H1 (cell line): ENCODE results near the gene ASB6. TPM values are rescaled to one million over a fixed set of nuclear protein-coding genes. Genes with fewer than 3 reads are reported as not detected.

Experiments
- CTCF ChIA-PET: fragments of 300-600 bp; sonication (Branson Sonifier 250); formaldehyde crosslinking; loops from one replicate; lab custom pipeline; 2021; ENCODE audit not compliant: partially characterized antibody; lab: Charles Lee
- POLR2A ChIA-PET: fragments of 300-600 bp; sonication (Branson Sonifier 250); formaldehyde crosslinking; loops from one replicate; lab custom pipeline; 2021; ENCODE audit warnings: inconsistent platforms; ENCODE audit not compliant: partially characterized antibody; lab: Charles Lee
- DNase-seq, 2 experiments: peaks; one replicate each; pipeline versions ENCODE4 v3.0.0 to v3.0.0-alpha.2; 2010 to 2022; ENCODE audit warnings: low spot score in 2 of 2, low read depth in 1 of 2, mixed read lengths in 1 of 2
- FAIRE-seq: peaks from 2 replicates; lab custom pipeline; 2011; peaks lifted over from hg19 to GRCh38; lab: Jason Lieb, UNC
- H2AFZ ChIP-seq: 2 replicates; pipeline ENCODE4 v1.8.1; 2012; ENCODE audit warnings: low read length, inconsistent platforms
- H2AK5ac ChIP-seq: 2 replicates; pipeline ENCODE4 v1.6.1; 2013; ENCODE audit warnings: low read depth, low read length
- H2BK120ac ChIP-seq: replicated peaks from 2 replicates; pipeline ENCODE3; 2013; ENCODE audit warnings: low read depth, low read length, inconsistent platforms
- H2BK12ac ChIP-seq: 2 replicates; pipeline ENCODE4 v1.6.1; 2013; ENCODE audit warnings: low read depth, low read length
- H2BK15ac ChIP-seq: 2 replicates; pipeline ENCODE4 v1.6.1; 2013; ENCODE audit warnings: low read length
- H2BK20ac ChIP-seq: 2 replicates; pipeline ENCODE4 v1.6.1; 2013; ENCODE audit warnings: low read length
- H2BK5ac ChIP-seq: 2 replicates; pipeline ENCODE4 v1.6.1; 2013; ENCODE audit warnings: low read depth, low read length
- H3K14ac ChIP-seq: 2 replicates; pipeline ENCODE4 v1.6.1; 2013; ENCODE audit warnings: inconsistent platforms; ENCODE audit not compliant: insufficient read length
- H3K18ac ChIP-seq: 2 replicates; pipeline ENCODE4 v1.6.1; 2013; ENCODE audit warnings: low read length; ENCODE audit errors: extremely low read depth
- H3K23ac ChIP-seq: 2 replicates; pipeline ENCODE4 v1.6.1; 2013; ENCODE audit warnings: inconsistent platforms; ENCODE audit not compliant: insufficient read length
- H3K23me2 ChIP-seq: 2 replicates; pipeline ENCODE4 v1.6.1; 2013; ENCODE audit warnings: low read depth, low read length
- H3K27ac ChIP-seq: 2 replicates; pipeline ENCODE4 v1.6.1; 2011; ENCODE audit warnings: low read depth, low read length, inconsistent platforms
- H3K27me3 ChIP-seq, 4 experiments: replicated peaks in 1 of 4; 1 replicate in 1 of 4; 2 replicates in 3 of 4; pipeline versions ENCODE4 v1.6.1 to v1.8.1; 2011 to 2013; ENCODE audit warnings: low read length in 3 of 4, mild to moderate bottlenecking in 3 of 4, inconsistent platforms in 2 of 4, mixed read lengths in 2 of 4, moderate library complexity in 1 of 4; ENCODE audit not compliant: control insufficient read depth in 3 of 4, insufficient read depth in 3 of 4; ENCODE audit errors: extremely low read depth in 1 of 4
- H3K36me3 ChIP-seq, 4 experiments: 2 replicates each; pipeline versions ENCODE4 v1.6.1 to v1.8.1; 2011 to 2013; ENCODE audit warnings: mild to moderate bottlenecking in 4 of 4, low read length in 3 of 4, moderate library complexity in 2 of 4, control low read depth in 1 of 4, inconsistent platforms in 1 of 4; ENCODE audit not compliant: insufficient read depth in 4 of 4, control insufficient read depth in 2 of 4
- H3K4ac ChIP-seq: replicated peaks from 2 replicates; pipeline ENCODE3; 2013; ENCODE audit warnings: low read length, low read depth, mixed read lengths, inconsistent platforms; ENCODE audit not compliant: insufficient read length
- H3K4me1 ChIP-seq, 4 experiments: replicated peaks in 1 of 4; 1 replicate in 1 of 4; 2 replicates in 3 of 4; pipeline versions ENCODE4 v1.6.1 to v1.8.1; 2011 to 2013; ENCODE audit warnings: low read length in 3 of 4, inconsistent platforms in 2 of 4, mixed read lengths in 1 of 4; ENCODE audit not compliant: insufficient read depth in 4 of 4, control insufficient read depth in 3 of 4
- H3K4me2 ChIP-seq, 2 experiments: 2 replicates each; pipeline versions ENCODE4 v1.6.1 to v1.8.1; 2011 to 2013; ENCODE audit warnings: low read depth in 2 of 2, low read length in 2 of 2, control low read depth in 1 of 2, inconsistent platforms in 1 of 2, mild to moderate bottlenecking in 1 of 2; ENCODE audit not compliant: insufficient read depth in 1 of 2
- H3K4me3 ChIP-seq, 4 experiments: fragments of 200-600, 300-600 bp in 1 of 4; sonication (generic), shearing (Covaris generic), sonication (Bioruptor Twin) in 1 of 4; 2 replicates each; pipeline versions ENCODE4 v1.5.1 to v1.8.1; 2011 to 2016; ENCODE audit warnings: low read length in 4 of 4, low read depth in 3 of 4, control low read depth in 2 of 4, inconsistent platforms in 2 of 4, mild to moderate bottlenecking in 2 of 4, mixed read lengths in 1 of 4, moderate library complexity in 1 of 4; ENCODE audit not compliant: insufficient read depth in 2 of 4; ENCODE audit errors: extremely low read depth in 1 of 4
- H3K56ac ChIP-seq: replicated peaks from 2 replicates; pipeline ENCODE3; 2013; ENCODE audit warnings: low read depth, mild to moderate bottlenecking, mixed read lengths, low read length, inconsistent platforms; ENCODE audit not compliant: insufficient read length
- H3K79me1 ChIP-seq: 2 replicates; pipeline ENCODE4 v1.6.1; 2013; ENCODE audit warnings: low read depth, low read length, control low read depth
- H3K79me2 ChIP-seq, 2 experiments: 2 replicates each; pipeline versions ENCODE4 v1.6.1 to v1.8.1; 2012 to 2013; ENCODE audit warnings: low read length in 2 of 2, mild to moderate bottlenecking in 2 of 2, inconsistent platforms in 1 of 2; ENCODE audit not compliant: insufficient read depth in 2 of 2, control insufficient read depth in 1 of 2
- H3K9ac ChIP-seq, 4 experiments: replicated peaks in 1 of 4; 1 replicate in 1 of 4; 2 replicates in 3 of 4; pipeline versions ENCODE4 v1.6.1 to v1.8.1; 2011 to 2013; ENCODE audit warnings: low read depth in 3 of 4, low read length in 3 of 4, control low read depth in 2 of 4, mild to moderate bottlenecking in 2 of 4, moderate library complexity in 2 of 4, inconsistent platforms in 1 of 4; ENCODE audit errors: extremely low read depth in 1 of 4
- H3K9me3 ChIP-seq, 2 experiments: 2 replicates each; pipeline versions ENCODE4 v1.6.1 to v1.8.1; 2012 to 2013; ENCODE audit warnings: mild to moderate bottlenecking in 2 of 2, moderate library complexity in 2 of 2, control low read depth in 1 of 2, inconsistent platforms in 1 of 2, low read depth in 1 of 2, low read length in 1 of 2, mixed read lengths in 1 of 2; ENCODE audit not compliant: insufficient read depth in 2 of 2
- H4K20me1 ChIP-seq, 2 experiments: replicated peaks in 1 of 2; 2 replicates each; pipeline versions ENCODE3 to v1.8.1; 2011 to 2013; ENCODE audit warnings: inconsistent platforms in 2 of 2, low read length in 2 of 2, mild to moderate bottlenecking in 1 of 2; ENCODE audit not compliant: insufficient read depth in 2 of 2, control insufficient read depth in 1 of 2
- H4K5ac ChIP-seq: 2 replicates; pipeline ENCODE4 v1.6.1; 2013; ENCODE audit warnings: low read length, low read depth, mixed read lengths, inconsistent platforms; ENCODE audit not compliant: insufficient read length
- H4K8ac ChIP-seq: 2 replicates; pipeline ENCODE4 v1.8.0; 2013; ENCODE audit warnings: mild to moderate bottlenecking, moderate library complexity, low read length, inconsistent platforms; ENCODE audit not compliant: insufficient read depth; ENCODE audit errors: extremely low read depth
- H4K91ac ChIP-seq: replicated peaks from 2 replicates; pipeline ENCODE3; 2013; ENCODE audit warnings: low read length, mixed read lengths, inconsistent platforms; ENCODE audit not compliant: insufficient read length
- BACH1 ChIP-seq: IDR thresholded peaks from 2 replicates; pipeline ENCODE4 v1.6.1; 2012; ENCODE audit warnings: low read length, improper control_type of control experiment
- CHD1 ChIP-seq: IDR thresholded peaks from 2 replicates; pipeline ENCODE4 v1.6.1; 2012; ENCODE audit warnings: low read depth, low read length, improper control_type of control experiment
- CHD2 ChIP-seq: IDR thresholded peaks from 2 replicates; pipeline ENCODE4 v1.6.1; 2012; ENCODE audit warnings: low read length, improper control_type of control experiment
- JUND ChIP-seq: IDR thresholded peaks from 2 replicates; pipeline ENCODE4 v1.6.1; 2011; ENCODE audit warnings: mild to moderate bottlenecking, improper control_type of control experiment, low read length
- MAFK ChIP-seq: IDR thresholded peaks from 2 replicates; pipeline ENCODE4 v1.6.1; 2012; ENCODE audit warnings: low read depth, mild to moderate bottlenecking, improper control_type of control experiment, low read length
- POLR2AphosphoS5 ChIP-seq: IDR thresholded peaks from 2 replicates; pipeline ENCODE4 v1.6.1; 2011; ENCODE audit warnings: low read depth, low read length
- RAD21 ChIP-seq, 2 experiments: IDR thresholded peaks in 1 of 2; conservative IDR thresholded peaks in 1 of 2; 2 replicates each; pipeline ENCODE4 v1.6.1; 2011; ENCODE audit warnings: low read depth in 2 of 2, low read length in 2 of 2, improper control_type of control experiment in 1 of 2, inconsistent platforms in 1 of 2, mild to moderate bottlenecking in 1 of 2, moderate library complexity in 1 of 2
- TBP ChIP-seq: IDR thresholded peaks from 2 replicates; pipeline ENCODE4 v1.6.1; 2011; ENCODE audit warnings: low read depth, low read length, improper control_type of control experiment
- WGBS, 2 experiments: shearing (Covaris generic) in 1 of 2; methylation state at CpG; one replicate each; pipeline versions ENCODE4 v1.1.6 to v1.1.7; 2013 to 2015; ENCODE audit warnings: low lambda C conversion rate in 2 of 2, mixed read lengths in 2 of 2, inconsistent platforms in 1 of 2, low coverage in 1 of 2, missing lambda C conversion rate in 1 of 2; ENCODE audit not compliant: insufficient replicate concordance in 2 of 2, insufficient coverage in 1 of 2, insufficient read length in 1 of 2; ENCODE audit errors: extremely low coverage in 1 of 2, missing lambda C conversion rate in 1 of 2; 5-methylcytosine and 5-hydroxymethylcytosine counted together
- polyA plus RNA-seq, 7 experiments: library from polyadenylated mRNA; depleted of rRNA in 3 of 7; stranded (reverse) in 5 of 7; unstranded in 2 of 7; fragments of >200 nt in 5 of 7; fragments of 200-250 nt in 2 of 7; gene quantifications; 1 replicate in 5 of 7; 2 replicates in 1 of 7; 4 replicates in 1 of 7; pipeline versions ENCODE4 v1.2.1 to v1.2.3, GENCODE V29; 2011 to 2013; ENCODE audit warnings: missing spikeins in 2 of 7, mixed read lengths in 2 of 7
- total RNA-seq: library from RNA; stranded (reverse); fragmentation: NEBNext Ultra II Directional; extraction: Animal tissue kit (Norgen Biotek cat#: 25700); gene quantifications from 2 replicates; pipeline ENCODE4 v1.2.1, GENCODE V29; 2021
- TF ChIP-seq, protein P1 (sequence below), 3 experiments: IDR thresholded peaks; 1 replicate in 2 of 3; 2 replicates in 1 of 3; pipeline versions ENCODE4 v1.5.1 to v1.6.1; 2011; ENCODE audit warnings: low read length in 3 of 3, mild to moderate bottlenecking in 3 of 3, inconsistent platforms in 2 of 3, low read depth in 1 of 3, moderate library complexity in 1 of 3; ENCODE audit not compliant: insufficient read depth in 1 of 3; ENCODE audit errors: control extremely low read depth in 1 of 3

The ASB6 gene
- total and polyA plus RNA-seq, 2 of the 8 experiments (the other 6 are each of a cell fraction or from before 2014, with no cell fraction given), result 14.0 to 17.3 TPM

DNA sequence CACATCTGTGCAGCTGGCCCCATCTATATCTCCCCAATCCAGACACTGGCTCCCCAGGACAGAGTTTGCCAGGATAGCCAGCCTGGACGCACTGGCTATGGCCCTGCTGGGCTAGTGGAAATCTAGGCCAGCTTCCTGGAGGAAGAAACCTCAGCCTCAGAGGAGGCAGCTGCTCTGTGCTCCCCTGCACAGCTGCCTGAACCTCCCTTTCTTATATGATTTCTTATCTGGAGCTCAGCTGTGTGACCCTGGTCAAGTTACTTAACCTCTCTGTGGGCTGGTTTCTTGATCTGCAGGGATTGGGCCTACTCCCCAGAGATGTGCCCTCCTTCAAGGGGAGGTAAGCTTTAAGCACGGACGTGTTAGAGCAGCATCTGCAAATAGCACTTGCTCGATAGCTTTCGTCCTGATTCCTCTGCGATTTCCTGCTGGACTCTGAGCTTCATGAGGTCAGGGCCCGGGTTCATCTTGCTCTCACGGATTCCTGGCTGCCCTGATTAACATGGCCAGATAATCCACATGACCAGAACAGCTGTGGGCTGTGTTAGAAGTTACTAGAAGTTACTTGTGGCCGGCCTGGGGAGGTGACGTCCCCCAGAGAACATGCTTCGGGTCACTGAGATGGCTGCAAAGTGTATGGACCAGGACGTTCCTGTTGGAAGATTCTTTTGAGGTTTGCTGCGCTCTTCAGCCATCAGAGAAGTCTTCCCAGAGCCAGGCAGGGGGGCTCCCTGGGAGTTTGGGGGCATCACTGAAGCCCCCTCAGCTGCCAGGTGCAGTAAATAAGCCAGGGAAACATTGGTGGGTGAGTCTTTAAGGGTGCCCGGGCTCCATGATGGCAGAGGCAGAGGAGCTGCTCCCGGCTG is 35.6 kb downstream of the ASB6 start:
- H3K56ac ChIP-seq, result no peak overlapping the region
- DNase-seq, result no peak
- CTCF ChIA-PET, result interaction anchor here (0.8 to 3.3 kb wide), 23 partner anchors 8 to 477 kb away, joined by 3 to 19 read pairs (median 4); partner anchors contain the start of gene NTMT1
- H4K91ac ChIP-seq, result peak overlapping the region; percentile 77
- H2BK120ac ChIP-seq, result peak overlapping the region; percentile 31
- no peaks in the 10 kb centered on the region for H3K79me2 ChIP-seq
- peak overlapping the region; percentile 71 for H3K18ac ChIP-seq
- POLR2A ChIA-PET, result interaction anchor here (0.6 to 2.0 kb wide), 11 partner anchors 10 to 466 kb away, joined by 3 to 5 read pairs (median 4); no protein-coding TSS in a partner anchor
- peak overlapping the region; percentile 72; the same call in 1 of the 2 replicates for H2BK12ac ChIP-seq
- no peak overlapping the region for H2AFZ ChIP-seq
- H3K36me3 ChIP-seq, result no peaks in the 10 kb centered on the region
- H3K14ac ChIP-seq, result no peak overlapping the region
- no peak overlapping the region for H3K9ac ChIP-seq
- no peaks in the 10 kb centered on the region for H3K9me3 ChIP-seq
- H3K4me3 ChIP-seq, result no peak overlapping the region
- peak overlapping the region; percentile 76; the same call in 1 of the 2 replicates for H2BK5ac ChIP-seq
- peaks cover 8% of the 10 kb centered on the region; the same call in 1 of the 2 replicates for H3K23me2 ChIP-seq
- no peak for FAIRE-seq
- H2AK5ac ChIP-seq, result peak overlapping the region; percentile 82; the same call in 1 of the 2 replicates
- WGBS, 2 experiments, result 86% methylated on average over 15 of the region's 15 CpGs; no CpG with 5 or more reads in 1 of the 2 experiments
- peaks cover 0 to 7% (median 4%) of the 10 kb centered on the region in 4 experiments; a peak in 4 of 7 replicates for H3K27me3 ChIP-seq
- no peaks in the 10 kb centered on the region for H3K79me1 ChIP-seq
- peak overlapping the region; percentile 49 for H3K4ac ChIP-seq
- no peak overlapping the region for H4K5ac ChIP-seq
- H4K8ac ChIP-seq, result 0 out of 2 replicates have a peak overlapping the region, but pooled peaks have one; percentile 5
- H3K27ac ChIP-seq, result no peak overlapping the region
- H3K4me2 ChIP-seq, result no peak overlapping the region
- no peaks in the 10 kb centered on the region for H4K20me1 ChIP-seq
- H3K23ac ChIP-seq, result no peak overlapping the region
- peaks cover 0 to 19% (median 13%) of the 10 kb centered on the region in 4 experiments; a peak in 6 of 7 replicates for H3K4me1 ChIP-seq
- H2BK15ac ChIP-seq, result peak overlapping the region; percentile 75
- peak overlapping the region; percentile 86; the same call in 1 of the 2 replicates for H2BK20ac ChIP-seq
- TF ChIP-seq BACH1 (no peak), TBP (no peak), RAD21 (IDR thresholded peaks at IDR 0.05 in 1 of 2, conservative IDR thresholded peaks at IDR 0.05 in 1 of 2; ENCODE audit: low read depth in 2 of 2, low read length in 2 of 2) (no peak), CHD1 (no peak), MAFK (no peak), POLR2AphosphoS5 (no peak), CHD2 (no peak), JUND (no peak)
- TF ChIP-seq, protein P1, sequence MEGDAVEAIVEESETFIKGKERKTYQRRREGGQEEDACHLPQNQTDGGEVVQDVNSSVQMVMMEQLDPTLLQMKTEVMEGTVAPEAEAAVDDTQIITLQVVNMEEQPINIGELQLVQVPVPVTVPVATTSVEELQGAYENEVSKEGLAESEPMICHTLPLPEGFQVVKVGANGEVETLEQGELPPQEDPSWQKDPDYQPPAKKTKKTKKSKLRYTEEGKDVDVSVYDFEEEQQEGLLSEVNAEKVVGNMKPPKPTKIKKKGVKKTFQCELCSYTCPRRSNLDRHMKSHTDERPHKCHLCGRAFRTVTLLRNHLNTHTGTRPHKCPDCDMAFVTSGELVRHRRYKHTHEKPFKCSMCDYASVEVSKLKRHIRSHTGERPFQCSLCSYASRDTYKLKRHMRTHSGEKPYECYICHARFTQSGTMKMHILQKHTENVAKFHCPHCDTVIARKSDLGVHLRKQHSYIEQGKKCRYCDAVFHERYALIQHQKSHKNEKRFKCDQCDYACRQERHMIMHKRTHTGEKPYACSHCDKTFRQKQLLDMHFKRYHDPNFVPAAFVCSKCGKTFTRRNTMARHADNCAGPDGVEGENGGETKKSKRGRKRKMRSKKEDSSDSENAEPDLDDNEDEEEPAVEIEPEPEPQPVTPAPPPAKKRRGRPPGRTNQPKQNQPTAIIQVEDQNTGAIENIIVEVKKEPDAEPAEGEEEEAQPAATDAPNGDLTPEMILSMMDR (IDR thresholded peaks at IDR 0.05; ENCODE audit: control extremely low read depth in 1 of 3, insufficient read depth in 1 of 3, low read depth in 1 of 3, low read length in 3 of 3), result no peak
